ENCODE measurements around the gene VEPH1.

DNA sequence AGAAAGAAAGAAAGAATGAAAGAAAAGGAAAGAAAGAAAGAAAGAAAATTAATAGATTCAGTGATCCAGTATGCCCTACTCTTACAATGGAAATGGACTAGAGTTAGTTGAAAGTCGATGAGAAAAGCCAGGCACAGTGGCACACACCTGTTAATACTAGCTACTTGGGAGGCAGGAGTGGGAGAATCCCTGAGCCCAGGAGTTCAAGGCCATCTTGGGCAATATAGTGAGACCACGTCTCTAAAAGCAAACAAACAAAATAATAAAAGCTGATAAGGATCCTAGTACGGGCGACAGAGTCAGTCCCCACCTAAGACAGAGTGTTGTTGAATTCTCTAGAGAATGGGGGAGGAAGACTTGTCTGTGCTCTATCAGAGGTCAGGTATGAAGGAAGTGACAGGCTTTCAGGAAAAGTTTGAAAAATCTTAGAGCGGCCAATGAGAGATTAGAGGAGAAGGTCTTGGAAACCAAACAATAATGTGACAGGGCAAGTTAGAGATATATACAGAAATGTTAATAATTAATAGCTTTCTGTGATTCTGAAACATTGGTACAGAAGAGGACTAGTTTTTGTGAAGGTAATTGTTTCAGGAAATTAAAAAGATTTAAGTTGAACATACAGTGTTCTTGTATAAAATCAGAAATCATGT, 184.5 kb downstream of the VEPH1 start:
- TF ChIP-seq, protein P1, sequence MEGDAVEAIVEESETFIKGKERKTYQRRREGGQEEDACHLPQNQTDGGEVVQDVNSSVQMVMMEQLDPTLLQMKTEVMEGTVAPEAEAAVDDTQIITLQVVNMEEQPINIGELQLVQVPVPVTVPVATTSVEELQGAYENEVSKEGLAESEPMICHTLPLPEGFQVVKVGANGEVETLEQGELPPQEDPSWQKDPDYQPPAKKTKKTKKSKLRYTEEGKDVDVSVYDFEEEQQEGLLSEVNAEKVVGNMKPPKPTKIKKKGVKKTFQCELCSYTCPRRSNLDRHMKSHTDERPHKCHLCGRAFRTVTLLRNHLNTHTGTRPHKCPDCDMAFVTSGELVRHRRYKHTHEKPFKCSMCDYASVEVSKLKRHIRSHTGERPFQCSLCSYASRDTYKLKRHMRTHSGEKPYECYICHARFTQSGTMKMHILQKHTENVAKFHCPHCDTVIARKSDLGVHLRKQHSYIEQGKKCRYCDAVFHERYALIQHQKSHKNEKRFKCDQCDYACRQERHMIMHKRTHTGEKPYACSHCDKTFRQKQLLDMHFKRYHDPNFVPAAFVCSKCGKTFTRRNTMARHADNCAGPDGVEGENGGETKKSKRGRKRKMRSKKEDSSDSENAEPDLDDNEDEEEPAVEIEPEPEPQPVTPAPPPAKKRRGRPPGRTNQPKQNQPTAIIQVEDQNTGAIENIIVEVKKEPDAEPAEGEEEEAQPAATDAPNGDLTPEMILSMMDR (IDR thresholded peaks at IDR 0.05): no peak
- TF ChIP-seq POLR2AphosphoS5 (IDR thresholded peaks at IDR 0.05; ENCODE audit: low read depth, low read length): no peak
